Medulla oblongata (tissue), 1 donor: ENCODE data around the gene ITLN1.

Source experiments
- DNase-seq: peaks from one replicate; pipeline ENCODE4 v3.0.0-alpha.2; 2015; ENCODE audit errors: extremely low spot score

Gene ITLN1

GRCh38 chr1:160858097-160858496 is 26.9 kb downstream of the ITLN1 start:
- DNase-seq: peak; percentile 12

GRCh38 chr1:160855181-160855981 is 29.6 kb downstream of the ITLN1 start:
- no peak for DNase-seq

GRCh38 chr1:160853754-160854153 is 31.2 kb downstream of the ITLN1 start:
- DNase-seq: no peak

- no peak for DNase-seq
These were observed 32.0 kb downstream of the ITLN1 start for GRCh38 chr1:160853014-160853413.

GRCh38 chr1:160850993-160851392 is 34.0 kb downstream of the ITLN1 start:
- no peak for DNase-seq

GRCh38 chr1:160850541-160850940 is 34.4 kb downstream of the ITLN1 start:
- DNase-seq: no peak

GRCh38 chr1:160846281-160846680 is 38.7 kb downstream of the ITLN1 start:
- no peak for DNase-seq

- DNase-seq: no peak
These were observed 40.3 kb downstream of the ITLN1 start for GRCh38 chr1:160844447-160845232.

- DNase-seq: no peak
These were observed 43.9 kb downstream of the ITLN1 start for GRCh38 chr1:160841079-160841478.

- no peak for DNase-seq
These were observed 45.2 kb downstream of the ITLN1 start for GRCh38 chr1:160839746-160840145.

- DNase-seq: no peak
These were observed 46.1 kb downstream of the ITLN1 start for GRCh38 chr1:160838888-160839287.

GRCh38 chr1:160837558-160838205 is 47.3 kb downstream of the ITLN1 start:
- peak; percentile 37 for DNase-seq

- peak; percentile 2 for DNase-seq
These were observed 47.9 kb downstream of the ITLN1 start for GRCh38 chr1:160836981-160837557.

- DNase-seq: no peak
These were observed 48.4 kb downstream of the ITLN1 start for GRCh38 chr1:160836561-160836960.

- DNase-seq: no peak
These were observed 49.2 kb downstream of the ITLN1 start for GRCh38 chr1:160835751-160836150.

- DNase-seq: peak; percentile 51
These were observed 49.9 kb downstream of the ITLN1 start for GRCh38 chr1:160834945-160835565.

- peak; percentile 25 for DNase-seq
These were observed 54.4 kb downstream of the ITLN1 start for GRCh38 chr1:160830321-160831153.

GRCh38 chr1:160829766-160830165 is 55.2 kb downstream of the ITLN1 start:
- DNase-seq: no peak

- DNase-seq: no peak
These were observed 57.6 kb downstream of the ITLN1 start for GRCh38 chr1:160827418-160827817.

GRCh38 chr1:160826546-160826945 is 58.4 kb downstream of the ITLN1 start:
- no peak for DNase-seq
